ENCODE data around the gene USP15. TPM values are rescaled to one million over a fixed set of nuclear protein-coding genes. Genes with fewer than 3 reads are reported as not detected.

Gene USP15
- total RNA-seq (10 to 100 TPM; 90.9 to 99.0 TPM), polyA plus RNA-seq (59.5 TPM)

DNA sequence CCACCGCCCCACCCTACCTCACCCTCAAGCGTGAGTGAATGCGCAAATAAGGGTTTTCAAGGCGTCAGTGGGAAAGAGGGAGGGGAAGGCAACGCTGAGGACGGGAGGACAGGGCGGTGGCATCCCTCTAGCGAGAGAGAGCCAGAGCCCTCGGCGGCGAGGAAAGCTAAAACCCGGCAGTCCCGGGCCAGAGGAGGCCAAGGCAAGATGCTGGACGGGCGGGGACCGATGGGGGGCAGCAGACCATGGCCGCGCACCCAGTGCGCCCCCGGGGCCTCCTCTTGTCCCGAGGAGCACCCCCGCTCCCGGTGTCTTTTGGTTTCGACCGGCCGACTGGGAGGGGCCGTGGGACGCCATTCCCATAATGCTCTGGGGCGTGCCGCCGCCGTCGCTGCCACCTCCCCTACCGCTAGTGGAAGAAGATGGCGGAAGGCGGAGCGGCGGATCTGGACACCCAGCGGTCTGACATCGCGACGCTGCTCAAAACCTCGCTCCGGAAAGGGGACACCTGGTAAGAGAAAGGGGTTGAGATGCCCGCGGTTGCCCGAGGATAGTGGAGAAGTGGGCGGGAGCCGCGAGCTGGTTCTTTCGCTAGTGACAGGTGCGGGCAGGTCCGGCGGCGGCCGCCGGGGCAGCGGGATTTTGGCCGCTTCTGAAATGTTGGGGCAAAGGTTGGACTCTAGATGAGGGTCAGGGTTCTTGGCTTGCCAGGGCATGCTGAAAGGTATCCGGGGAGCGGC, at the start of gene USP15:
Gene USP15, plus strand, starts transcription at position 412 of the 740 bp plus-strand sequence. Its CDS starts 11 bp downstream, at position 423.
- no peaks in the 10 kb centered on the region for H3K9me3 ChIP-seq (ENCODE audit: low read length)
- H3K27ac ChIP-seq (ENCODE audit: low read depth, low read length): peak within 1 kb of the TSS; percentile 94
- H3K36me3 ChIP-seq (ENCODE audit: insufficient read depth, low read length): no peaks in the 10 kb centered on the region
- H3K27me3 Mint-ChIP-seq: peaks cover 0 to 3% of the 10 kb centered on the region in 2 donors
- H3K4me3 ChIP-seq (ENCODE audit: low read length): peak within 1 kb of the TSS; percentile 93
- peaks cover 65% of the 10 kb centered on the region for H3K4me1 ChIP-seq (ENCODE audit: insufficient read depth, low read length)
- H3K9me3 Mint-ChIP-seq: no peaks in the 10 kb centered on the region
- peaks cover 0 to 23% (median 4%) of the 10 kb centered on the region in 3 donors for H3K36me3 Mint-ChIP-seq
- ChIA-PET CTCF (interaction anchor here (0.6 to 1.0 kb wide), 3 partner anchors 9 to 65 kb away, joined by 3 to 5 read pairs (median 3); no protein-coding TSS in a partner anchor), POLR2A (interaction anchor here (1.0 to 2.2 kb wide), 5 partner anchors 8 to 343 kb away, joined by 3 to 10 read pairs (median 4); partner anchors contain the start of gene MON2)
- peak within 1 kb of the TSS; percentile 94 to 100 (median 99) for H3K27ac Mint-ChIP-seq
- H3K4me3 Mint-ChIP-seq: peak within 1 kb of the TSS; percentile 98 to 99 (median 99)
- DNase-seq: peak; percentile 94 to 98 (median 97)
- no peaks in the 10 kb centered on the region for H3K27me3 ChIP-seq (ENCODE audit: insufficient read depth, low read length, poor library complexity, severe bottlenecking)
- H3K4me1 Mint-ChIP-seq: peaks cover 57 to 71% (median 59%) of the 10 kb centered on the region in 3 donors

DNA sequence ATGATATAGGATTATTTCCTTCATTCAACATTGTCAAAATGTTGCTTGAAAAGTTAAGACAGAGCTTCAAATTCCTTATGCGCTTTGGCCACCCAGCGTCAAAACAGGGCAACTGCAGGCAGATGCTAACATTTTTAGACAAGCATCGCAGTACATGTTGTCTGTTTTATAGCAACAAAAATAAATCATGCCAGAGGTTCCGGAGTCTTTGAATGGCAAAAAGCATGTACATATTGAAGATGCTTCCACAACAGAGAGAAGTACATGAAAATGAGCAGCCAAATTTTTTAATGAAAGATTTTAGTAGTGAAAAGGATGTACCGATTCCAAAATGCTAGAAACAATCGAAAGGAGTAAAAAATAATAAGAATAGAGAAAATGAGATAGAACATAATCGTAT, 49.8 kb upstream of the USP15 start:
- Mint-ChIP-seq H3K9me3 (peaks cover 0 to 4% (median 3%) of the 10 kb centered on the region in 5 donors), H3K27me3 (peaks cover 6 to 46% of the 10 kb centered on the region in 2 donors), H3K4me3 (no peak overlapping the region), H3K4me1 (peaks cover 4 to 6% (median 5%) of the 10 kb centered on the region in 3 donors), H3K27ac (no peak overlapping the region), H3K36me3 (peaks cover 0 to 8% (median 0%) of the 10 kb centered on the region in 3 donors)
- Histone ChIP-seq H3K4me3 (ENCODE audit: low read length) (no peak overlapping the region), H3K27ac (ENCODE audit: low read depth, low read length) (no peak overlapping the region), H3K27me3 (ENCODE audit: insufficient read depth, low read length, poor library complexity, severe bottlenecking) (no peaks in the 10 kb centered on the region), H3K9me3 (ENCODE audit: low read length) (no peaks in the 10 kb centered on the region), H3K4me1 (ENCODE audit: insufficient read depth, low read length) (peaks cover 6% of the 10 kb centered on the region), H3K36me3 (ENCODE audit: insufficient read depth, low read length) (no peaks in the 10 kb centered on the region)
- DNase-seq: peak in 2 of 5 donors; percentile 19 to 55
- POLR2A ChIA-PET: no interaction called here
- CTCF ChIA-PET: interaction anchor here (1.0 to 1.1 kb wide), 2 partner anchors 8 to 11 kb away, joined by 3 to 6 read pairs; no protein-coding TSS in a partner anchor

DNA sequence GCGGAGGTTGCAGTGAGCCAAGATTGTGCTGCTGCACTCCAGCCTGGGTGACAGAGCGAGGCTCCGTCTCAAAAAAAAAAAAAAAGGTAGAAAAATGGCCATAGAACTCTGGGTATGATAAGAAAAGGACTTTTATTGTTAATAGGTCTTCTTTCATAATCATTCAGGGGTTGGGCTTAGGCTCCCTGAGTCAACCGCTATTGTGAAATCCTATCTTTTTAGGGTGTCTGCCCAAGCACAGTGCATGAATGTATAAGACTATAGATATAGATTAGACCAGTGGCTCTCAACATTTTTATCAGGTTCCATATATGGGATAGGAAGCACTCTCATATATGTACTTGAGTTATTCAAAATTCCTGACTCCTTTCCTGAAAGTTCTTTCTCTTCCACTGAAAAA, 48.7 kb upstream of the USP15 start:
- no peak overlapping the region for H3K27ac Mint-ChIP-seq
- H3K36me3 ChIP-seq (ENCODE audit: insufficient read depth, low read length): no peaks in the 10 kb centered on the region
- no peaks in the 10 kb centered on the region for H3K9me3 Mint-ChIP-seq
- H3K36me3 Mint-ChIP-seq: peaks cover 0 to 4% (median 0%) of the 10 kb centered on the region in 3 donors
- H3K4me3 Mint-ChIP-seq: no peak overlapping the region
- CTCF ChIA-PET: no interaction called here
- no peak overlapping the region for H3K4me3 ChIP-seq (ENCODE audit: low read length)
- H3K4me1 ChIP-seq (ENCODE audit: insufficient read depth, low read length): peaks cover 11% of the 10 kb centered on the region
- peaks cover 0 to 42% of the 10 kb centered on the region in 2 donors for H3K27me3 Mint-ChIP-seq
- POLR2A ChIA-PET: no interaction called here
- H3K4me1 Mint-ChIP-seq: peaks cover 4 to 6% (median 5%) of the 10 kb centered on the region in 3 donors
- no peak for DNase-seq
- no peaks in the 10 kb centered on the region for H3K9me3 ChIP-seq (ENCODE audit: low read length)
- no peaks in the 10 kb centered on the region for H3K27me3 ChIP-seq (ENCODE audit: insufficient read depth, low read length, poor library complexity, severe bottlenecking)
- no peak overlapping the region for H3K27ac ChIP-seq (ENCODE audit: low read depth, low read length)

DNA sequence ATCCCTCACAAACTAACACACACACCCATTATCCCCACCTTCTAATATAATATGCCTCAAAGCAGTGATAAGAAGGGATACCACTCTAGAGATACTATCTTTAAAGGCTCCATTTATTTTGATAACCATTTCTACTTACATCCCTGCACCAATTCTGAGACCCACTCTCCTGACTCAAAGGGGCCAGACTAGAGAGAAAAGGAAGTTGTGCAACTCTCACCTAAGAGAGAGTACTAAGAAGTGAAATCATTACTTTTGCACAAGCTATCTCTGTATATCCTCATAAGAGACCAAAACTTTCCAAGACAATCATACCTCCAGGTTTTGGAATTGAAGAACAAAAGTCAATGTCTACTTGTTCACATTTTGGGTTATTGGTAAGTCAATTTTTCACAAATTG, 45.4 kb upstream of the USP15 start:
- ChIA-PET POLR2A (no interaction called here), CTCF (no interaction called here)
- DNase-seq: no peak
- Histone ChIP-seq H3K4me1 (ENCODE audit: insufficient read depth, low read length) (peaks cover 11% of the 10 kb centered on the region), H3K36me3 (ENCODE audit: insufficient read depth, low read length) (no peaks in the 10 kb centered on the region), H3K4me3 (ENCODE audit: low read length) (no peak overlapping the region), H3K27me3 (ENCODE audit: insufficient read depth, low read length, poor library complexity, severe bottlenecking) (no peaks in the 10 kb centered on the region), H3K9me3 (ENCODE audit: low read length) (no peaks in the 10 kb centered on the region), H3K27ac (ENCODE audit: low read depth, low read length) (no peak overlapping the region)
- Mint-ChIP-seq H3K27me3 (peaks cover 0 to 32% of the 10 kb centered on the region in 2 donors), H3K4me3 (no peak overlapping the region), H3K36me3 (no peaks in the 10 kb centered on the region), H3K9me3 (no peaks in the 10 kb centered on the region), H3K27ac (no peak overlapping the region), H3K4me1 (peaks cover 4 to 6% (median 5%) of the 10 kb centered on the region in 3 donors)

DNA sequence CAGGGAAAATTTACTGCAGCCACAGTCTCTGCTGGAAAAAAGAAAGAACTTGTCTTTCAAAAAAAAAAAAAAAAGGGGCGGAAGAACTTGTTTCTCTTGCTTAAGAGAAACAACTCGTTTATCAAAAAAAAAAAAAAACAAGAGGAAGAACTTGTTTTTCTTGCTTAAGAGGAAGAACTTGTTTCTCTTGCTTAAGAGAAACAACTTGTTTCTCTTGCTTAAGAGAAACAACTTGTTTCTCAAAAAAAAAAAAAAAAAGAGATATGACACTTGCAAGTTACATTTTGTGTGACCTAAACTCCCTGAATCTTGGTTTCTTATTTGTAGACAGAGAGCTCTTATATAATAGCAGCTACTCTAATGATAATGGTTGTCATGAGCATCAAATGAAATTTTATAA, 44.7 kb upstream of the USP15 start:
- no peak for DNase-seq
- Histone ChIP-seq H3K36me3 (ENCODE audit: insufficient read depth, low read length) (no peaks in the 10 kb centered on the region), H3K27me3 (ENCODE audit: insufficient read depth, low read length, poor library complexity, severe bottlenecking) (no peaks in the 10 kb centered on the region), H3K4me3 (ENCODE audit: low read length) (no peak overlapping the region), H3K4me1 (ENCODE audit: insufficient read depth, low read length) (peaks cover 11% of the 10 kb centered on the region), H3K9me3 (ENCODE audit: low read length) (no peaks in the 10 kb centered on the region), H3K27ac (ENCODE audit: low read depth, low read length) (no peak overlapping the region)
- H3K9me3 Mint-ChIP-seq: no peaks in the 10 kb centered on the region
- ChIA-PET POLR2A (no interaction called here), CTCF (no interaction called here)
- H3K27ac Mint-ChIP-seq: no peak overlapping the region
- no peaks in the 10 kb centered on the region for H3K36me3 Mint-ChIP-seq
- H3K27me3 Mint-ChIP-seq: peaks cover 0 to 28% of the 10 kb centered on the region in 2 donors
- H3K4me3 Mint-ChIP-seq: no peak overlapping the region
- peaks cover under 1 to 2% (median 1%) of the 10 kb centered on the region in 3 donors for H3K4me1 Mint-ChIP-seq

DNA sequence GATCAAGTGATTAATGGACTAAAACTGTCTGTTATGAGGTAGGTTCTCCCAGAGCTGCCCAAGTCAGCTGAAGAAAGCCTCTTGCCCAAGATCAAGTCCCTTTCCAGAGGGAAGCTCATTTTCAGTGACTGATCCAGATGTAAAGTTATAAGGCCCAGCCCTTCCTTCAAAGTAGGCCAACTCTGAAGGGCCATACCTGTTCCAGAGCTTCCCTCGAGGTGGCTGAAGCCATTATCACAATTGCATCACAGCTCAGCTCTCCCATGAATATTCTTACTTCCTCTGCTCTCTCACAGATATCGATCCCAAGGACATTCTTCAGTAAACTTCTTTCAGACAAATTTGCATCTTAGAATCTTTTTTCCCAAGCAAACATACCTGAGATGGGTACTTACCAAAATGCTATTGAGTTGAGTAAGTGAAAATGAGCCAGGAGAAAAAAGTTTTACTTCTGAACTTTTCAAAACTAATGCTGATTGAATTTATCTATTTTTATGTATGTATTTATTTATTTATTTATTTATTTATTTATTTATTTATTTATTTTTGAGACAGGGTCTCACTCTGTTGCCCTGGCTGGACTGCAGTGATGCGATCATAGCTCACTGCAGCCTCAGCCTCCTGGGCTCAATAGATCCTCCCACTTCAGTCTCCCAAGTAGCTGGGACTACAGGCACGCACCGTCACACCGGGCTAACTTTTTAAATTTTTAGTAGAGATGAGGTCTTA, 42.6 kb upstream of the USP15 start:
- H3K9me3 ChIP-seq (ENCODE audit: low read length): no peaks in the 10 kb centered on the region
- H3K27ac ChIP-seq (ENCODE audit: low read depth, low read length): no peak overlapping the region
- Mint-ChIP-seq H3K4me3 (peak overlapping the region in 1 of 7 donors; percentile 21), H3K9me3 (no peaks in the 10 kb centered on the region), H3K27me3 (peaks cover 0 to 18% of the 10 kb centered on the region in 2 donors), H3K27ac (no peak overlapping the region), H3K36me3 (no peaks in the 10 kb centered on the region), H3K4me1 (peaks cover 0 to 1% (median 0%) of the 10 kb centered on the region in 3 donors)
- POLR2A ChIA-PET: no interaction called here
- H3K4me3 ChIP-seq (ENCODE audit: low read length): no peak overlapping the region
- H3K36me3 ChIP-seq (ENCODE audit: insufficient read depth, low read length): no peaks in the 10 kb centered on the region
- H3K4me1 ChIP-seq (ENCODE audit: insufficient read depth, low read length): peaks cover 11% of the 10 kb centered on the region
- DNase-seq: no peak
- H3K27me3 ChIP-seq (ENCODE audit: insufficient read depth, low read length, poor library complexity, severe bottlenecking): no peaks in the 10 kb centered on the region
- CTCF ChIA-PET: interaction anchor here (1.3 to 2.1 kb wide), 2 partner anchors 7 to 10 kb away, joined by 5 to 6 read pairs; no protein-coding TSS in a partner anchor

DNA sequence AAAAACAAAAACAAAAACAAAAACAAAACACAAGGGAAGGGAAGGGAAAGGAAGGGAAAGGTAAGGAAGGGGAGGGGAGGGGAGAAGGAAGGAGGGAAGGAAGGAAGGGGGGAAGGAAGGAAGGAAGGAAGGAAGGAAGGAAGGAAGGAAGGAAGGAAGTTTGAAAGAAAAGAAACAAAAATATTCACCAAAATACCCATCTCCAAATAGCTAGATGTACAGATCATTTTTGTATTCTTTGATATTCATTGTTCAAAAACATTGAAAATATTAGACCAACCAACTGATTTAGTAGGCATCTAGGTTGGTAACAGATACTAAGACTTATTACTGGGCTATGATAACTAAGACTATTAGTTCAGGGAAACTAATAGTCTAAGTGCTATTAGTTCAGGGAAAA, 39.1 kb upstream of the USP15 start:
- Mint-ChIP-seq H3K27me3 (peaks cover 0 to 14% of the 10 kb centered on the region in 2 donors), H3K4me3 (no peak overlapping the region), H3K27ac (no peak overlapping the region), H3K9me3 (no peaks in the 10 kb centered on the region), H3K36me3 (no peaks in the 10 kb centered on the region), H3K4me1 (no peaks in the 10 kb centered on the region)
- Histone ChIP-seq H3K36me3 (ENCODE audit: insufficient read depth, low read length) (no peaks in the 10 kb centered on the region), H3K4me3 (ENCODE audit: low read length) (no peak overlapping the region), H3K27me3 (ENCODE audit: insufficient read depth, low read length, poor library complexity, severe bottlenecking) (no peaks in the 10 kb centered on the region), H3K9me3 (ENCODE audit: low read length) (no peaks in the 10 kb centered on the region), H3K4me1 (ENCODE audit: insufficient read depth, low read length) (peaks cover 2% of the 10 kb centered on the region), H3K27ac (ENCODE audit: low read depth, low read length) (no peak overlapping the region)
- ChIA-PET CTCF (no interaction called here), POLR2A (no interaction called here)
- no peak for DNase-seq

DNA sequence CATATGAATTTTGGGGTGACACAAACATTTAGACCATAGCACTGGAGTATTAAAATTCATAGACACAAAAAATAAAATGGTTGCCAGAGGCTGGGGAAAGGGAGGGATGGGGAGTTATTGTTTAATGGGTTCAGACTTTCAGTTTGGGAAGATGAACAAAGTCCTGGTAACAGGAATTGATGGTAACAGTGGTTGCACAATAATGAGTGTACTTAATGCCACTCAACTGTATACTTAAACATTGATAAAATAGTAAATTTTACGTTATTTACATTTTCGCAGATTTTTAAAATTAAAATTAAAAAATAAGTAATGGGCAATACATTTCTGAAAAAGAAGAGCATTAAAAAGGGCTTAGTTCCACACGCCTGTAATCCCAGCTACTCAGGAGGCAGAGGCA, 35.6 kb upstream of the USP15 start:
- no peaks in the 10 kb centered on the region for H3K4me1 ChIP-seq (ENCODE audit: insufficient read depth, low read length)
- Mint-ChIP-seq H3K4me1 (no peaks in the 10 kb centered on the region), H3K9me3 (no peaks in the 10 kb centered on the region), H3K36me3 (no peaks in the 10 kb centered on the region), H3K27ac (no peak overlapping the region), H3K27me3 (peaks cover 0 to 2% of the 10 kb centered on the region in 2 donors), H3K4me3 (no peak overlapping the region)
- no peaks in the 10 kb centered on the region for H3K36me3 ChIP-seq (ENCODE audit: insufficient read depth, low read length)
- CTCF ChIA-PET: no interaction called here
- H3K4me3 ChIP-seq (ENCODE audit: low read length): no peak overlapping the region
- POLR2A ChIA-PET: no interaction called here
- no peaks in the 10 kb centered on the region for H3K27me3 ChIP-seq (ENCODE audit: insufficient read depth, low read length, poor library complexity, severe bottlenecking)
- DNase-seq: no peak
- H3K9me3 ChIP-seq (ENCODE audit: low read length): no peaks in the 10 kb centered on the region
- H3K27ac ChIP-seq (ENCODE audit: low read depth, low read length): no peak overlapping the region

Measured in CD8-positive, alpha-beta memory T cell (primary cell).